Type B pancreatic cell (in vitro differentiated cells): ENCODE results near the gene KRTAP5-3. TPM values are rescaled to one million over a fixed set of nuclear protein-coding genes. Genes with fewer than 3 reads are reported as not detected.
"Not testable (repeated sequence)": the region's sequence is repeated elsewhere in the genome, so short reads cannot be mapped to it uniquely, and the experiment has no call there.

Experiments used
- DNase-seq: peaks from one replicate; pipeline ENCODE4 v3.0.0; 2021; ENCODE audit warnings: mixed read lengths; ENCODE audit not compliant: unreplicated experiment; ENCODE audit errors: extremely low spot score
- H3K27ac Mint-ChIP-seq: 2 replicates; pipeline ENCODE4 v1.8.0; 2021; ENCODE audit warnings: mild to moderate bottlenecking, mixed read lengths
- H3K27me3 Mint-ChIP-seq: 2 replicates; pipeline ENCODE4 v1.8.0; 2021; ENCODE audit warnings: mixed read lengths
- H3K36me3 Mint-ChIP-seq: 2 replicates; pipeline ENCODE4 v1.8.0; 2021; ENCODE audit warnings: mixed read lengths
- H3K4me1 Mint-ChIP-seq: one replicate; pipeline ENCODE4 v1.8.0; 2021; ENCODE audit warnings: mixed read lengths; ENCODE audit not compliant: unreplicated experiment
- H3K4me3 Mint-ChIP-seq: 2 replicates; pipeline ENCODE4 v1.8.0; 2021; ENCODE audit warnings: mild to moderate bottlenecking, mixed read lengths
- H3K9me3 Mint-ChIP-seq: 2 replicates; pipeline ENCODE4 v1.8.0; 2021; ENCODE audit warnings: mixed read lengths
- total RNA-seq: library from RNA; stranded (reverse); gene quantifications from 2 replicates; pipeline ENCODE4 v1.2.1, GENCODE V29; 2021; ENCODE audit warnings: low replicate concordance
- TF ChIP-seq, protein P1 (sequence below): fragments of 200-600 bp; sonication (generic); conservative IDR thresholded peaks from 2 replicates; pipeline ENCODE4 v1.5.0; 2021; ENCODE audit warnings: antibody characterized with exemption, mild to moderate bottlenecking

Gene KRTAP5-3
- total RNA-seq, 1 donor from 2014 or later: not detected

DNA sequence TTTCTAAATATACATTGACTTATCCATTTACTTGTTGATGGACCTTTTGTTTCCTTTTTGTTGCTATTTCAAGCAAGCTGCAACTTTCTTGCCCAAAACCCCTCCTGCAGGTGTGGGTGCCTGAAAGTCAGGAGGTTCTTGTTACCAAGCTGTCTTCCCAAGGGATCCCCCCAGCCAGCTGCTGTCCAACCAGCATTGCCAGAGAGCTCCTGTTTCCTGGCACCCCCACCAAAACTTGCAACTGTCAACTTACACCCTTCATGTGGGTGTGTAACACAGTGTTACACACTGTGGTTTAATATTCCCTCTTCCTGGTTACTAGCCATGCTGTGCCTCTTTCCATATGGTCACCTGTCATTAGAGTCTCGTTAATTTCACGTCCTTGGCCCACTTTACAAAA is 21.6 kb downstream of the KRTAP5-3 start:
- H3K9me3 Mint-ChIP-seq: no peaks in the 10 kb centered on the region
- H3K27me3 Mint-ChIP-seq: peaks cover 14% of the 10 kb centered on the region
- H3K27ac Mint-ChIP-seq: no peak overlapping the region
- TF ChIP-seq, protein P1, sequence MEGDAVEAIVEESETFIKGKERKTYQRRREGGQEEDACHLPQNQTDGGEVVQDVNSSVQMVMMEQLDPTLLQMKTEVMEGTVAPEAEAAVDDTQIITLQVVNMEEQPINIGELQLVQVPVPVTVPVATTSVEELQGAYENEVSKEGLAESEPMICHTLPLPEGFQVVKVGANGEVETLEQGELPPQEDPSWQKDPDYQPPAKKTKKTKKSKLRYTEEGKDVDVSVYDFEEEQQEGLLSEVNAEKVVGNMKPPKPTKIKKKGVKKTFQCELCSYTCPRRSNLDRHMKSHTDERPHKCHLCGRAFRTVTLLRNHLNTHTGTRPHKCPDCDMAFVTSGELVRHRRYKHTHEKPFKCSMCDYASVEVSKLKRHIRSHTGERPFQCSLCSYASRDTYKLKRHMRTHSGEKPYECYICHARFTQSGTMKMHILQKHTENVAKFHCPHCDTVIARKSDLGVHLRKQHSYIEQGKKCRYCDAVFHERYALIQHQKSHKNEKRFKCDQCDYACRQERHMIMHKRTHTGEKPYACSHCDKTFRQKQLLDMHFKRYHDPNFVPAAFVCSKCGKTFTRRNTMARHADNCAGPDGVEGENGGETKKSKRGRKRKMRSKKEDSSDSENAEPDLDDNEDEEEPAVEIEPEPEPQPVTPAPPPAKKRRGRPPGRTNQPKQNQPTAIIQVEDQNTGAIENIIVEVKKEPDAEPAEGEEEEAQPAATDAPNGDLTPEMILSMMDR: no peak
- no peaks in the 10 kb centered on the region for H3K4me1 Mint-ChIP-seq
- no peak overlapping the region for H3K4me3 Mint-ChIP-seq
- DNase-seq: no peak
- H3K36me3 Mint-ChIP-seq: no peaks in the 10 kb centered on the region

DNA sequence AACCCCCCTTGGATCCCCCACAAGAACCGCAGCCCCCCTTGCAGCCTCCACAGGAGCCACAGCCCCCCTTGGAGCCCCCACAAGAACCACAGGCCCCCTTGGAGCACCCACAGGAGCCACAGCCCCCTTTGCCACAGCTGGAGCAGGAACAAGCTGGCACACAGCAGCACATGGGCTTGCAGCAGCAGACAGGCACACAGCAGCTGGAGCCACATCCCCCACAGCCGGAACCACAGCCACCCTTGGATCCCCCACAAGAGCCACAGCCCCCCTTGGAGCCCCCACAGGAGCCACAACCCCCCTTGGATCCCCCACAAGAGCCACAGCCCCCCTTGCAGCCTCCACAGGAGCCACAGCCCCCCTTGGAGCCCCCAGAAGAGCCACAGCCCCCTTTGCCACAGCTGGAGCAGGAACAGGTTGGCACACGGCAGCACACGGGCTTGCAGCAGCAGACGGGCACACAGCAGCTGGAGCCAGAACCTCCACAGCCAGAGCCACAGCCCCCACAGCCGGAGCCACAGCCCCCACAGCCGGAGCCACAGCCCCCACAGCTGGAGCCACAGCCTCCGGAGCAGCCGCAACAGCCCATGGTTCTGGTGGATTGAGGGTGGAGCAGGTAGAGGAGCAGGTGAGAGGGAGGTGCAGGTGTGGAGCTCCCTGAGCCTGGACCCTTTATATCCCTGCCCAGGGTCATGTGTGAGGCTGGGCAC is 23.4 kb downstream of the KRTAP5-3 start, which contains the start of gene KRTAP5-1:
Gene KRTAP5-1 (minus strand): TSS at position 623 of the 710 bp plus-strand sequence. CDS start 34 bp downstream, at position 589.
- peaks cover 14% of the 10 kb centered on the region for H3K27me3 Mint-ChIP-seq
- not testable (repeated sequence) for H3K4me3 Mint-ChIP-seq, H3K36me3 Mint-ChIP-seq, H3K27ac Mint-ChIP-seq, H3K9me3 Mint-ChIP-seq, DNase-seq, H3K4me1 Mint-ChIP-seq

DNA sequence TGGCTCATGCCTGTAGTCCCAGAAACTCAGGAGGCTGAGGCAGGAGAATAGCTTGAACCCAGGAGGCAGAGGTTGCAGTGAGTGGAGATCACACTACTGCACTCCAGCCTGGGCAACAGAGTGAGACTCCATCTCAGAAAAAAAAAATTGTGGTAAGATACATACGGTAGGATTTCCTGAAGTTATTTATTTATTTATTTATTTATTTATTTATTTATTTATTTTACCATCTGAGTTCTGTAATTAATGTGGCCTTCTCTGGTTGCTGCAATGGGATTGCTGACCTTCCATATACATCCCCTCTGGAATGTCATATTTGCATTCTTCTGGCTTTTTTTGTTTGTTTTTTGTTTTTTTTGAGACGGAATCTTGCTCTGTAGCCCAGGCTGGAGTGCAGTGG is 25.4 kb downstream of the KRTAP5-3 start:
- H3K27ac Mint-ChIP-seq, DNase-seq, H3K9me3 Mint-ChIP-seq, H3K4me1 Mint-ChIP-seq, H3K4me3 Mint-ChIP-seq, H3K36me3 Mint-ChIP-seq: not testable (repeated sequence)
- H3K27me3 Mint-ChIP-seq: peaks cover 13% of the 10 kb centered on the region

DNA sequence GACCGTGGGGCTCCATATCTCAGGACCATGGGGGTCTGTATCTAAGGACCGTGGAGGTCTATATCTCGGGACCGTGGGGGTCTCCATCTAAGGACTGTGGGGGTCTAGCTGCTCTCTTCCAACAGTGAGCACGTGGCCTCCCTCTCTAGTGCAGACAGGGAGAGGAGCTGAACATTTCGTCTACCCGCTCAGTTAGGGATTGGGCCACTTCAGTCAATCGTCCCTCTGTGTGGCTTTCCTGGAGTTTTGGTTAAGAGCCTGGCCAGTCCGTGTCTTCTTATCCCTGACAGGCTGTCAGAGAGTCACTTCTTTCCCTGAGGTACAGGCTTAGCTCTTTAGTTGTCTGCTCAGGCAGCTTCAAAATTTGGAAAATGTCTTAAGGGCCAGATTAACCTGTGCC is 26.3 kb downstream of the KRTAP5-3 start:
- DNase-seq: no peak
- H3K4me3 Mint-ChIP-seq: no peak overlapping the region
- no peaks in the 10 kb centered on the region for H3K4me1 Mint-ChIP-seq
- TF ChIP-seq, protein P1: no peak
- H3K27ac Mint-ChIP-seq: no peak overlapping the region
- H3K9me3 Mint-ChIP-seq: peaks cover 5% of the 10 kb centered on the region
- no peaks in the 10 kb centered on the region for H3K36me3 Mint-ChIP-seq
- peaks cover 13% of the 10 kb centered on the region for H3K27me3 Mint-ChIP-seq

DNA sequence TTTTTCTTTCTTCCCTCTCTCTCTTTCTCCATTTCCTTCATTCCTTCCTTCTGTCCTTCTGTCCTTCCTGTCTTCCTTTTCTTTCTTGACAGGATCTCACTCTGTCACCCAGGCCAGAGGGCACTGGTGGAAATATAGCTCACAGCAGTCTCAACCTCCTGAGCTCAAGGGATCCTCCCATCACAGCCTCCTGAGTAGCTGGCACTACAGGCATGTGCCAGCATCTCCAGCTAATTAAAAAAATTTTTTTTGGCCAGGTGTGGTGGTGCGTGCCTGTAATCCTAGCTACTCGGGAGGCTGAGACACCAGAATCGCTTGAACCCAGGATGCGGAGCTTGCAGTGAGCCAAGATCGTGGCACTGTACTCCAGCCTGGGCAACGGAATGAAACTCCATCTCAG is 31.4 kb downstream of the KRTAP5-3 start:
- H3K4me1 Mint-ChIP-seq: no peaks in the 10 kb centered on the region
- H3K27ac Mint-ChIP-seq: peak overlapping the region; percentile 29
- no peak overlapping the region for H3K4me3 Mint-ChIP-seq
- TF ChIP-seq, protein P1: no peak
- DNase-seq: no peak
- H3K27me3 Mint-ChIP-seq: peaks cover 38% of the 10 kb centered on the region
- H3K36me3 Mint-ChIP-seq: no peaks in the 10 kb centered on the region
- peaks cover 5% of the 10 kb centered on the region for H3K9me3 Mint-ChIP-seq

DNA sequence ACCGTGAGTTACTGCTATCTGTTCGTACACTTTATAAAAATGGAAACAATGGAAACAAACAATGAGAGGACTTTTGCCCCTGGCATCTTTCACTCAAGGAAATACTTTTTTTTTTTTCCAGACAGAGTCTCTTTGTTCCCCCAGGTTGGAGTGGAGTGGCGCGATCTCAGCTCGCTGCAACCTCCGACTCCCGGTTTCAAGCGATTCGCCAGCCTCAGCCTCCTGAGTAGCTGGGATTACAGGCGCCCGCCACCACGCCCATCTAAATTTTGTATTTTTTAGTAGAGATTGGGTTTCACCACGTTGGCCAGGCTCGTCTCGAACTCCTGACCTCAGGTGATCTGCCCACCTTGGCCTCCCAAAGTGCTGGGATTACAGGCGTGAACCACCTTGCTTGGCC is 32.5 kb downstream of the KRTAP5-3 start:
- peak overlapping the region; percentile 39 for H3K4me3 Mint-ChIP-seq
- H3K9me3 Mint-ChIP-seq, DNase-seq, H3K4me1 Mint-ChIP-seq, H3K36me3 Mint-ChIP-seq: not testable (repeated sequence)
- H3K27ac Mint-ChIP-seq: peak overlapping the region; percentile 53
- H3K27me3 Mint-ChIP-seq: peaks cover 38% of the 10 kb centered on the region

DNA sequence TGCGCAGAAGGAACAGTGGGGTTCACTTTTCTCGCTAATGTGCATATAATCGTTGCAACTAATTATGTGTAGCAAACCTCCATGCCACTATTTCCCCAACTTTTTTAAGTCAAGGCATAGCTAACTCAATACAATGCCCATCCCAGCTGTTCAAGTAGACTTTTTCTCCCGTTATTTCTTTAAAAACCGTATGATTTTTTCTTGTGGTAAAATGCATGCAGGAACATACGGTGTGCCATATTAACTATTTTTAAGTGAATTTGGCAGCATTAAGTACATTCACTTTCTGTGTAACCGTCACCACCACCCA is 33.4 kb downstream of the KRTAP5-3 start:
- peak overlapping the region; percentile 53 for H3K27ac Mint-ChIP-seq
- H3K4me1 Mint-ChIP-seq: no peaks in the 10 kb centered on the region
- H3K27me3 Mint-ChIP-seq: peaks cover 38% of the 10 kb centered on the region
- TF ChIP-seq, protein P1: no peak
- no peaks in the 10 kb centered on the region for H3K36me3 Mint-ChIP-seq
- peak overlapping the region; percentile 65 for H3K4me3 Mint-ChIP-seq
- H3K9me3 Mint-ChIP-seq: peaks cover 5% of the 10 kb centered on the region
- no peak for DNase-seq
